AG10803 (cell line): Measurements from ENCODE around the gene CCR5AS.

Source experiments
- DNase-seq: peaks from one replicate; pipeline ENCODE4 v3.0.0; 2010; ENCODE audit warnings: low read depth
- H3K4me3 ChIP-seq: 2 replicates; pipeline ENCODE4 v1.5.1; 2011; ENCODE audit warnings: mild to moderate bottlenecking, low read length, control low read depth
- TF ChIP-seq, protein P1 (sequence below): conservative IDR thresholded peaks from 2 replicates; pipeline ENCODE4 v1.5.1; 2011; ENCODE audit warnings: mild to moderate bottlenecking, low read length, control low read depth, inconsistent platforms

The CCR5AS gene

GRCh38 chr3:46383211-46383950 is 23.5 kb downstream of the CCR5AS start:
- no peak overlapping the region for H3K4me3 ChIP-seq
- DNase-seq, result no peak
- TF ChIP-seq, protein P1, sequence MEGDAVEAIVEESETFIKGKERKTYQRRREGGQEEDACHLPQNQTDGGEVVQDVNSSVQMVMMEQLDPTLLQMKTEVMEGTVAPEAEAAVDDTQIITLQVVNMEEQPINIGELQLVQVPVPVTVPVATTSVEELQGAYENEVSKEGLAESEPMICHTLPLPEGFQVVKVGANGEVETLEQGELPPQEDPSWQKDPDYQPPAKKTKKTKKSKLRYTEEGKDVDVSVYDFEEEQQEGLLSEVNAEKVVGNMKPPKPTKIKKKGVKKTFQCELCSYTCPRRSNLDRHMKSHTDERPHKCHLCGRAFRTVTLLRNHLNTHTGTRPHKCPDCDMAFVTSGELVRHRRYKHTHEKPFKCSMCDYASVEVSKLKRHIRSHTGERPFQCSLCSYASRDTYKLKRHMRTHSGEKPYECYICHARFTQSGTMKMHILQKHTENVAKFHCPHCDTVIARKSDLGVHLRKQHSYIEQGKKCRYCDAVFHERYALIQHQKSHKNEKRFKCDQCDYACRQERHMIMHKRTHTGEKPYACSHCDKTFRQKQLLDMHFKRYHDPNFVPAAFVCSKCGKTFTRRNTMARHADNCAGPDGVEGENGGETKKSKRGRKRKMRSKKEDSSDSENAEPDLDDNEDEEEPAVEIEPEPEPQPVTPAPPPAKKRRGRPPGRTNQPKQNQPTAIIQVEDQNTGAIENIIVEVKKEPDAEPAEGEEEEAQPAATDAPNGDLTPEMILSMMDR, result no peak

DNA sequence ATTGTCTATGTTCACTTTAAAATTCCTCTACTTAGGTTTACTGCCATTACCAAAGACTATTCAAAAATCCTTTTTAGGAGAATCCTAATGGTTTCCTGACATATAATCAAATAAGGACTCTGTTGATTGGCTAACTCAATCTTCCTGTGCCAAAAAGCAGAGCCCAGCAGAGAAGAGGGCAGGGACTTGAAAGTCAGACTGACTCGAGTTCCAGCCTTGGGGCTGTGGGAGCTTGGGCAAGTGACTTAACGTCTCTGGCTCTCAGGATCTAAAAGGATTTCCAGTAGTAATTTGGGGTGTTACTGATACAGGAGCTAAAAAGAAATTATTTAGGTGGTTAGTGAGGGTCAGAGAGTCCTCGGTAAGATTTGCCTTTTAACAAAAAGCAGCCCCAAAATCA is 25.2 kb downstream of the CCR5AS start:
- DNase-seq, result no peak
- no peak overlapping the region for H3K4me3 ChIP-seq
- TF ChIP-seq, protein P1, result no peak

DNA sequence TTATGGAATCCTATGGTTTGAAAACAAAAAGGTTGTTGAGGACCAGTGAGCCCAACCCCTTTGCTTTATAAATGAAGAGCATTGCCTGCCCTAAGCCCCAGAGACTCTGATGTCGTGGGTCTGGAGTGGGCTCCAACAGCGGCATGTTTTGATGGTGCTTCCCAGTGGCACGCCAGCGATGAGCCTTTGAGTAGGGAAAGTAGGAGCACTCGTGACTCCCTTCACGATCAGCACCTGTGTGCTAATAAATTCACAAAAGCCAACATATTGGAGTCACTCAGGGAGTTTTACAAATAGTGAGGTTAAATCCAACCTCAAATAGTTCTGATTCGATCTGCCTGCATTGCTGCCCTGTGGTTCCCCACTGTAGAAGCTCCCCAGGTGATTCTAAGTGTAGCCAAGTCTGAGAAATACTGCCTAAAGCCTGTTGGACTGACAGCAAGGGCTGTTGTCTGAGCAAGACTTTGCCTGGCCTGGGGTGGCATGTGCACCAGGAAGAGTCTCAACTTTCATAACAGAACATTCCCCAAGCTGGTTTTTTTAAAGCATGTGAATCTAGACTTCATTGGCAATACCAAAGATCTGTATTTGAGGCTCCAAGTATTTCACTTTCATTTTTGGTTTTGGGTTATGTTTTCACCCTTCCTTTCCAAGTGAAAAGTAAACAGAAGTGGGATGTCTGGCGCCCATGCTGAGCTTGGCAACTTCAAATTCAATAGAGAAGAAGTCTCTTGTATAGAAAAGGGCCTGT is 26.2 kb downstream of the CCR5AS start:
- TF ChIP-seq, protein P1, result no peak
- DNase-seq, result no peak
- H3K4me3 ChIP-seq, result no peak overlapping the region

DNA sequence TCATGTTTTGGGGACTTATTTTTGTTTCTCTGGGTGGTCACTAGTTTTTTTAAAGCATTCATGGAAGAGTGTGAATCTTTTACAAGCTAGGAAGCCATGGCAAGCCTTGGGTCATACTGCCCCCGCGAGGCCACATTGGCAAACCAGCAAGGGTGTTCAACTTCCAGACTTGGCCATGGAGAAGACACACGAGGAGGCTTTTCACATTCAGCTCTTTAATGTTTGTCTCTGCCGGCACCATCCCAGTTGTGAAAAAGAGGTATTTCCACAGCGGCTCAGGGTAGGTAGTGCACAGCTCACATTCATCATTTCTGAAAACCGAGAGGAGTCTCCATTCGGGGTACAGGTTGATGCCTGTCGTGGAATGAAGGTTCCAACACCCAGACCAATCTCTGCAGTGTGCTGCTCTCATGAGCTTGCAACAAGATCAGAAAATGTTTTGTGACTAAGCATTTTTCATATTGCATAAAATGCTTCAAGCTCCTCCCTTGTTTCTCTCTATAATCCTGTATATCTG is 28.4 kb downstream of the CCR5AS start:
- TF ChIP-seq, protein P1, result peak; percentile 81
- no peak overlapping the region for H3K4me3 ChIP-seq
- DNase-seq, result peak; percentile 47

- TF ChIP-seq, protein P1, result no peak
- no peak for DNase-seq
- no peak overlapping the region for H3K4me3 ChIP-seq
These were observed 31.1 kb downstream of the CCR5AS start for GRCh38 chr3:46375814-46376213.

GRCh38 chr3:46375218-46375617 is 31.6 kb downstream of the CCR5AS start:
- no peak for DNase-seq
- TF ChIP-seq, protein P1, result no peak
- no peak overlapping the region for H3K4me3 ChIP-seq
